GM18858 (cell line): ENCODE results near the gene CNTNAP2.
"Not testable (repeated sequence)": the region's sequence is repeated elsewhere in the genome, so short reads cannot be mapped to it uniquely, and the experiment has no call there.

ENCODE experiments used
- ATAC-seq: cut with Tn5 transposase; IDR thresholded peaks from one replicate; pipeline ENCODE4 v1.9.1; 2021; ENCODE audit not compliant: unreplicated experiment

CNTNAP2 gene

GRCh38 chr7:147674705-147675104 is 1558.1 kb downstream of the CNTNAP2 start:
- no peak for ATAC-seq

GRCh38 chr7:147678943-147679342 is 1562.3 kb downstream of the CNTNAP2 start:
- ATAC-seq, result no peak

- ATAC-seq, result no peak
Measured at GRCh38 chr7:147681530-147681929, 1564.9 kb downstream of the CNTNAP2 start.

- ATAC-seq, result no peak
Measured at GRCh38 chr7:147700702-147701101, 1584.1 kb downstream of the CNTNAP2 start.

- ATAC-seq, result no peak
Measured at GRCh38 chr7:147707926-147708325, 1591.3 kb downstream of the CNTNAP2 start.

- no peak for ATAC-seq
Measured at GRCh38 chr7:147708871-147709270, 1592.3 kb downstream of the CNTNAP2 start.

- no peak for ATAC-seq
Measured at GRCh38 chr7:147711447-147711846, 1594.8 kb downstream of the CNTNAP2 start.

- ATAC-seq, result no peak
Measured at GRCh38 chr7:147721962-147722830, 1605.6 kb downstream of the CNTNAP2 start.

- ATAC-seq, result no peak
Measured at GRCh38 chr7:147723536-147723935, 1606.9 kb downstream of the CNTNAP2 start.

- no peak for ATAC-seq
Measured at GRCh38 chr7:147731311-147731710, 1614.7 kb downstream of the CNTNAP2 start.

GRCh38 chr7:147737559-147738214 is 1621.1 kb downstream of the CNTNAP2 start:
- ATAC-seq, result not testable (repeated sequence)

GRCh38 chr7:147742301-147742700 is 1625.7 kb downstream of the CNTNAP2 start:
- no peak for ATAC-seq

GRCh38 chr7:147756300-147756699 is 1639.7 kb downstream of the CNTNAP2 start:
- ATAC-seq, result no peak

GRCh38 chr7:147759327-147759943 is 1642.8 kb downstream of the CNTNAP2 start:
- no peak for ATAC-seq

- ATAC-seq, result no peak
Measured at GRCh38 chr7:147765301-147765700, 1648.7 kb downstream of the CNTNAP2 start.

GRCh38 chr7:147771344-147771743 is 1654.7 kb downstream of the CNTNAP2 start:
- ATAC-seq, result no peak

GRCh38 chr7:147774461-147774860 is 1657.9 kb downstream of the CNTNAP2 start:
- ATAC-seq, result no peak

- no peak for ATAC-seq
Measured at GRCh38 chr7:147775516-147776284, 1659.1 kb downstream of the CNTNAP2 start.

GRCh38 chr7:147777309-147777708 is 1660.7 kb downstream of the CNTNAP2 start:
- no peak for ATAC-seq

GRCh38 chr7:147779949-147780348 is 1663.3 kb downstream of the CNTNAP2 start:
- ATAC-seq, result no peak

GRCh38 chr7:147796581-147796980 is 1680.0 kb downstream of the CNTNAP2 start:
- ATAC-seq, result no peak
